HepG2 (cell line): ENCODE measurements around the gene HNRNPA1L2. TPM values are rescaled to one million over a fixed set of nuclear protein-coding genes. Genes with fewer than 3 reads are reported as not detected.

Experiments used
- ATAC-seq: fragments of 200-7000 bp; cut with Tn5 transposase; 3 replicates; pipeline ENCODE4 v1.9.1; 2020; ENCODE audit warnings: mild to moderate bottlenecking, moderate library complexity
- BruUV-seq: library from RNA; stranded (reverse); fragments of 400-500 nt; replicated peaks from 2 replicates; lab custom pipeline; 2021; lab: Mats Ljungman, UMichigan
- CTCF ChIA-PET: fragments of 300-600 bp; formaldehyde crosslinking; extraction: SDS; loops from one replicate; lab custom pipeline; 2021; ENCODE audit warnings: low total read pairs, inconsistent platforms, low intra/inter-chr PET ratio; lab: Yijun Ruan, JAX
- POLR2A ChIA-PET: fragments of 350-600 bp; sonication (Branson Sonifier 250); formaldehyde crosslinking; loops from one replicate; lab custom pipeline; 2020; ENCODE audit warnings: antibody characterized with exemption, inconsistent platforms; lab: Yijun Ruan, JAX
- DNase-seq: peaks from one replicate; pipeline ENCODE4 v3.0.0-alpha.2; 2015; ENCODE audit warnings: low spot score
- FAIRE-seq: peaks from 3 replicates; lab custom pipeline; 2011; peaks lifted over from hg19 to GRCh38; lab: Jason Lieb, UNC
- H2AFZ ChIP-seq: one replicate; pipeline ENCODE4 v1.6.1; 2011; ENCODE audit warnings: low read length, inconsistent platforms
- H3K27ac ChIP-seq: fragments of 300-600 bp; 3 replicates; pipeline ENCODE4 v1.8.0; 2011; ENCODE audit warnings: mixed run types, mild to moderate bottlenecking, mixed read lengths, low read length, inconsistent platforms; ENCODE audit not compliant: insufficient read depth; ENCODE audit errors: extremely low read length
- H3K27me3 ChIP-seq, 2 experiments: fragments of 200-600 bp in 1 of 2; 2 replicates in 1 of 2; 3 replicates in 1 of 2; pipeline versions ENCODE4 v1.6.0 to v1.8.0; 2011; ENCODE audit warnings: low read length in 2 of 2, mild to moderate bottlenecking in 2 of 2, moderate library complexity in 2 of 2, inconsistent platforms in 1 of 2; ENCODE audit not compliant: insufficient read depth in 2 of 2, control insufficient read depth in 1 of 2
- H3K36me3 ChIP-seq, 2 experiments: fragments of 200-600 bp in 1 of 2; replicated peaks in 1 of 2; 2 replicates in 1 of 2; 3 replicates in 1 of 2; pipeline versions ENCODE4 v1.5.1 to v1.8.0; 2011; ENCODE audit warnings: low read length in 2 of 2, inconsistent platforms in 1 of 2; ENCODE audit not compliant: insufficient read depth in 2 of 2, control insufficient read depth in 1 of 2
- H3K4me1 ChIP-seq: 2 replicates; pipeline ENCODE4 v1.5.1; 2012; ENCODE audit warnings: low read length, inconsistent platforms; ENCODE audit not compliant: insufficient read depth
- H3K4me2 ChIP-seq: 2 replicates; pipeline ENCODE4 v1.6.0; 2011; ENCODE audit warnings: low read depth, low read length, inconsistent platforms
- H3K4me3 ChIP-seq, 3 experiments: fragments of 200-600 bp in 1 of 3; sonication (generic), shearing (Covaris generic) in 1 of 3; replicated peaks in 1 of 3; 2 replicates each; pipeline ENCODE4 v1.5.1; 2011 to 2016; ENCODE audit warnings: low read length in 3 of 3, inconsistent platforms in 2 of 3, low read depth in 2 of 3, mild to moderate bottlenecking in 2 of 3, control low read depth in 1 of 3, mixed read lengths in 1 of 3; ENCODE audit not compliant: insufficient read depth in 1 of 3
- H3K79me2 ChIP-seq: one replicate; pipeline ENCODE4 v1.6.1; 2011; ENCODE audit warnings: low read length, inconsistent platforms; ENCODE audit not compliant: insufficient read depth
- H3K9ac ChIP-seq: 2 replicates; pipeline ENCODE4 v1.6.0; 2011; ENCODE audit warnings: mild to moderate bottlenecking, low read depth, low read length, inconsistent platforms; ENCODE audit not compliant: insufficient read depth
- H3K9me3 ChIP-seq: 2 replicates; pipeline ENCODE4 v1.5.1; 2012; ENCODE audit warnings: mild to moderate bottlenecking, low read length
- H4K20me1 ChIP-seq: 2 replicates; pipeline ENCODE4 v1.6.0; 2011; ENCODE audit warnings: inconsistent platforms, mild to moderate bottlenecking, low read length, moderate library complexity; ENCODE audit not compliant: insufficient read depth
- ADNP ChIP-seq: sonication (generic); formaldehyde crosslinking; IDR thresholded peaks from 2 replicates; pipeline ENCODE4 v1.4.0; 2020; ENCODE audit warnings: missing genetic modification reagents
- ATF7-NPFF ChIP-seq: sonication (generic); formaldehyde crosslinking; IDR thresholded peaks from 2 replicates; pipeline ENCODE4 v1.8.1; 2023; ENCODE audit warnings: mild to moderate bottlenecking, low read depth, missing genetic modification reagents, moderate library complexity
- ELF3 ChIP-seq: IDR thresholded peaks from 2 replicates; pipeline ENCODE4 v1.6.1; 2016; ENCODE audit warnings: missing genetic modification reagents, missing compliant biosample characterization
- MED1 ChIP-seq: sonication (generic); formaldehyde crosslinking; IDR thresholded peaks from 2 replicates; pipeline ENCODE4 v1.4.0; 2020; ENCODE audit warnings: missing genetic modification reagents
- MTA1 ChIP-seq: sonication (generic); formaldehyde crosslinking; IDR thresholded peaks from 2 replicates; pipeline ENCODE4 v1.4.0; 2020; ENCODE audit warnings: missing genetic modification reagents, mild to moderate bottlenecking, borderline replicate concordance
- ZNF292 ChIP-seq: sonication (generic); formaldehyde crosslinking; IDR thresholded peaks from 2 replicates; pipeline ENCODE4 v1.8.1; 2022; ENCODE audit warnings: mild to moderate bottlenecking, low read depth, missing genetic modification reagents, borderline replicate concordance
- ZNF75D ChIP-seq: sonication (generic); formaldehyde crosslinking; IDR thresholded peaks from 2 replicates; pipeline ENCODE4 v1.8.1; 2023; ENCODE audit warnings: missing genetic modification reagents, mild to moderate bottlenecking, borderline replicate concordance
- WGBS: methylation state at CpG from one replicate; pipeline ENCODE4 v1.1.6; 2017; ENCODE audit warnings: low lambda C conversion rate; 5-methylcytosine and 5-hydroxymethylcytosine counted together
- in situ Hi-C: cut with HindIII; loops from 2 replicates; pipeline ENCODE4 v1.10.0; 2017; ENCODE audit warnings: low pct_unique_long_range_greater_than_20kb; ENCODE audit not compliant: extremely low pct_ligation_motif_present
- intact Hi-C: fragments of 100-400 bp; cut with micrococcal nuclease; formaldehyde crosslinking; loops from one replicate; pipeline ENCODE4 v1.10.0; 2022; ENCODE audit not compliant: unreplicated experiment
- polyA plus RNA-seq, 8 experiments: library from polyadenylated mRNA; depleted of rRNA in 3 of 8; stranded (reverse) in 7 of 8; unstranded in 1 of 8; fragments of >200 nt; fragmentation: Illumina TruSeq in 4 of 8; extraction: Trizol in 4 of 8; gene quantifications; 2 replicates each; pipeline versions ENCODE4 v1.2.1 to v1.2.3, GENCODE V29; 2011 to 2016; ENCODE audit warnings: low read depth in 4 of 8, missing spikeins in 1 of 8, mixed read lengths in 1 of 8; ENCODE audit not compliant: insufficient read depth in 1 of 8
- total RNA-seq, 5 experiments: library from RNA; depleted of rRNA; stranded (reverse); fragments of >200 nt; fragmentation: Illumina TruSeq; extraction: Trizol; gene quantifications; 2 replicates each; pipeline ENCODE4 v1.2.3, GENCODE V29; 2016; ENCODE audit warnings: low read depth in 1 of 5
- TF ChIP-seq, protein P1 (sequence below): sonication (generic); formaldehyde crosslinking; IDR thresholded peaks from 2 replicates; pipeline ENCODE4 v1.4.0; 2020; ENCODE audit warnings: low read depth, missing genetic modification reagents
- TF ChIP-seq, protein P2 (sequence below): sonication (generic); formaldehyde crosslinking; IDR thresholded peaks from 2 replicates; pipeline ENCODE4 v1.8.1; 2022; ENCODE audit warnings: low read depth, mild to moderate bottlenecking, missing genetic modification reagents
- TF ChIP-seq, protein P3 (sequence below): sonication (generic); formaldehyde crosslinking; IDR thresholded peaks from 2 replicates; pipeline ENCODE4 v1.5.0; 2020; ENCODE audit warnings: mild to moderate bottlenecking, missing genetic modification reagents
- TF ChIP-seq, protein P4 (sequence below): sonication (generic); formaldehyde crosslinking; IDR thresholded peaks from 2 replicates; pipeline ENCODE4 v1.5.0; 2020; ENCODE audit warnings: missing genetic modification reagents

Gene HNRNPA1L2
- total and polyA plus RNA-seq, 2 of the 13 experiments (the other 11 are each of a cell fraction or from before 2014, with no cell fraction given) = 3.6 to 7.1 TPM

DNA sequence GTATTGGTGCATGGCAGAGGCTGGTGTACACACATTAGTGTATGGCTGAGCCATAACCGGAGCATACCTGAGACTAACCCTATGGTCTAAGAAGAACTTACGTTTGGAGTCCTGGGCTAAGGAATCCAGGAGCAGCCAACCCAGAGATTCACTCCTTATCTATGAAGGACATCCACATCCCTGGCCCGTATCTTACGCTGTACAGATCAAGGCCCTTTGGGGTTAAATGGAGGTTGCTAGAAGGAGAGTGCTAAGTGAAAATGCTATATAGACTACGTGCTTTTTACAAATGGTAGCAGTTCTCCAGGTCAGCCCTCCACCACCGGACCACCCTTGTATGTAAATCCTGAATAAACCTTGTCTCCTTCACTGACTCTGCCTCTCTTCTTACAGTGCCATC lies 8.5 kb downstream of the HNRNPA1L2 start:
- no peak for DNase-seq
- no peak for TF ChIP-seq ADNP (CRISPR knock-in tag)
- TF ChIP-seq, protein P1, sequence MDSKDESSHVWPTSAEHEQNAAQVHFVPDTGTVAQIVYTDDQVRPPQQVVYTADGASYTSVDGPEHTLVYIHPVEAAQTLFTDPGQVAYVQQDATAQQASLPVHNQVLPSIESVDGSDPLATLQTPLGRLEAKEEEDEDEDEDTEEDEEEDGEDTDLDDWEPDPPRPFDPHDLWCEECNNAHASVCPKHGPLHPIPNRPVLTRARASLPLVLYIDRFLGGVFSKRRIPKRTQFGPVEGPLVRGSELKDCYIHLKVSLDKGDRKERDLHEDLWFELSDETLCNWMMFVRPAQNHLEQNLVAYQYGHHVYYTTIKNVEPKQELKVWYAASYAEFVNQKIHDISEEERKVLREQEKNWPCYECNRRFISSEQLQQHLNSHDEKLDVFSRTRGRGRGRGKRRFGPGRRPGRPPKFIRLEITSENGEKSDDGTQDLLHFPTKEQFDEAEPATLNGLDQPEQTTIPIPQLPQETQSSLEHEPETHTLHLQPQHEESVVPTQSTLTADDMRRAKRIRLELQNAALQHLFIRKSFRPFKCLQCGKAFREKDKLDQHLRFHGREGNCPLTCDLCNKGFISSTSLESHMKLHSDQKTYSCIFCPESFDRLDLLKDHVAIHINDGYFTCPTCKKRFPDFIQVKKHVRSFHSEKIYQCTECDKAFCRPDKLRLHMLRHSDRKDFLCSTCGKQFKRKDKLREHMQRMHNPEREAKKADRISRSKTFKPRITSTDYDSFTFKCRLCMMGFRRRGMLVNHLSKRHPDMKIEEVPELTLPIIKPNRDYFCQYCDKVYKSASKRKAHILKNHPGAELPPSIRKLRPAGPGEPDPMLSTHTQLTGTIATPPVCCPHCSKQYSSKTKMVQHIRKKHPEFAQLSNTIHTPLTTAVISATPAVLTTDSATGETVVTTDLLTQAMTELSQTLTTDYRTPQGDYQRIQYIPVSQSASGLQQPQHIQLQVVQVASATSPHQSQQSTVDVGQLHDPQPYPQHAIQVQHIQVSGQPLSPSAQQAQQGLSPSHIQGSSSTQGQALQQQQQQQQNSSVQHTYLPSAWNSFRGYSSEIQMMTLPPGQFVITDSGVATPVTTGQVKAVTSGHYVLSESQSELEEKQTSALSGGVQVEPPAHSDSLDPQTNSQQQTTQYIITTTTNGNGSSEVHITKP (CRISPR knock-in tag) = no peak
- TF ChIP-seq, protein P2, sequence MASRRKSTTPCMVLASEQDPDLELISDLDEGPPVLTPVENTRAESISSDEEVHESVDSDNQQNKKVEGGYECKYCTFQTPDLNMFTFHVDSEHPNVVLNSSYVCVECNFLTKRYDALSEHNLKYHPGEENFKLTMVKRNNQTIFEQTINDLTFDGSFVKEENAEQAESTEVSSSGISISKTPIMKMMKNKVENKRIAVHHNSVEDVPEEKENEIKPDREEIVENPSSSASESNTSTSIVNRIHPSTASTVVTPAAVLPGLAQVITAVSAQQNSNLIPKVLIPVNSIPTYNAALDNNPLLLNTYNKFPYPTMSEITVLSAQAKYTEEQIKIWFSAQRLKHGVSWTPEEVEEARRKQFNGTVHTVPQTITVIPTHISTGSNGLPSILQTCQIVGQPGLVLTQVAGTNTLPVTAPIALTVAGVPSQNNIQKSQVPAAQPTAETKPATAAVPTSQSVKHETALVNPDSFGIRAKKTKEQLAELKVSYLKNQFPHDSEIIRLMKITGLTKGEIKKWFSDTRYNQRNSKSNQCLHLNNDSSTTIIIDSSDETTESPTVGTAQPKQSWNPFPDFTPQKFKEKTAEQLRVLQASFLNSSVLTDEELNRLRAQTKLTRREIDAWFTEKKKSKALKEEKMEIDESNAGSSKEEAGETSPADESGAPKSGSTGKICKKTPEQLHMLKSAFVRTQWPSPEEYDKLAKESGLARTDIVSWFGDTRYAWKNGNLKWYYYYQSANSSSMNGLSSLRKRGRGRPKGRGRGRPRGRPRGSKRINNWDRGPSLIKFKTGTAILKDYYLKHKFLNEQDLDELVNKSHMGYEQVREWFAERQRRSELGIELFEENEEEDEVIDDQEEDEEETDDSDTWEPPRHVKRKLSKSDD (CRISPR knock-in tag) = no peak
- no peak for TF ChIP-seq ELF3
- TF ChIP-seq ZNF292 = no peak
- no peak for TF ChIP-seq MED1 (CRISPR knock-in tag)
- TF ChIP-seq MTA1 (CRISPR knock-in tag) = no peak
- TF ChIP-seq, protein P3, sequence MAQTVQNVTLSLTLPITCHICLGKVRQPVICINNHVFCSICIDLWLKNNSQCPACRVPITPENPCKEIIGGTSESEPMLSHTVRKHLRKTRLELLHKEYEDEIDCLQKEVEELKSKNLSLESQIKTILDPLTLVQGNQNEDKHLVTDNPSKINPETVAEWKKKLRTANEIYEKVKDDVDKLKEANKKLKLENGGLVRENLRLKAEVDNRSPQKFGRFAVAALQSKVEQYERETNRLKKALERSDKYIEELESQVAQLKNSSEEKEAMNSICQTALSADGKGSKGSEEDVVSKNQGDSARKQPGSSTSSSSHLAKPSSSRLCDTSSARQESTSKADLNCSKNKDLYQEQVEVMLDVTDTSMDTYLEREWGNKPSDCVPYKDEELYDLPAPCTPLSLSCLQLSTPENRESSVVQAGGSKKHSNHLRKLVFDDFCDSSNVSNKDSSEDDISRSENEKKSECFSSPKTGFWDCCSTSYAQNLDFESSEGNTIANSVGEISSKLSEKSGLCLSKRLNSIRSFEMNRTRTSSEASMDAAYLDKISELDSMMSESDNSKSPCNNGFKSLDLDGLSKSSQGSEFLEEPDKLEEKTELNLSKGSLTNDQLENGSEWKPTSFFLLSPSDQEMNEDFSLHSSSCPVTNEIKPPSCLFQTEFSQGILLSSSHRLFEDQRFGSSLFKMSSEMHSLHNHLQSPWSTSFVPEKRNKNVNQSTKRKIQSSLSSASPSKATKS (CRISPR knock-in tag) = no peak
- no peak for TF ChIP-seq ATF7-NPFF
- TF ChIP-seq, protein P4, sequence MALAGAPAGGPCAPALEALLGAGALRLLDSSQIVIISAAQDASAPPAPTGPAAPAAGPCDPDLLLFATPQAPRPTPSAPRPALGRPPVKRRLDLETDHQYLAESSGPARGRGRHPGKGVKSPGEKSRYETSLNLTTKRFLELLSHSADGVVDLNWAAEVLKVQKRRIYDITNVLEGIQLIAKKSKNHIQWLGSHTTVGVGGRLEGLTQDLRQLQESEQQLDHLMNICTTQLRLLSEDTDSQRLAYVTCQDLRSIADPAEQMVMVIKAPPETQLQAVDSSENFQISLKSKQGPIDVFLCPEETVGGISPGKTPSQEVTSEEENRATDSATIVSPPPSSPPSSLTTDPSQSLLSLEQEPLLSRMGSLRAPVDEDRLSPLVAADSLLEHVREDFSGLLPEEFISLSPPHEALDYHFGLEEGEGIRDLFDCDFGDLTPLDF (CRISPR knock-in tag) = no peak
- TF ChIP-seq ZNF75D (CRISPR knock-in tag) = no peak

More for the DNA sequence above, 8.5 kb downstream of the HNRNPA1L2 start:
- Histone ChIP-seq H3K4me3 (peak overlapping the region; percentile 90 to 95 (median 92)), H3K9ac (peak overlapping the region; percentile 98), H3K4me2 (peak overlapping the region; percentile 80), H3K27ac (no peak overlapping the region), H3K36me3 (0 out of 5 replicates have a peak, but pooled peaks cover 0 to 7% of the 10 kb centered on the region in 2 experiments), H3K79me2 (peaks cover 45% of the 10 kb centered on the region), H3K9me3 (no peaks in the 10 kb centered on the region), H3K4me1 (peaks cover 33% of the 10 kb centered on the region), H3K27me3 (no peaks in the 10 kb centered on the region; a peak in 1 of 5 replicates), H2AFZ (no peak overlapping the region), H4K20me1 (no peaks in the 10 kb centered on the region)
- ChIA-PET POLR2A (no interaction called here), CTCF (no interaction called here)
- intact Hi-C loops (loop anchor here (10.0 kb wide), 1 partner anchor 196 kb away; the partner anchor contains the start of genes CKAP2 and VPS36), in situ Hi-C loops (loop anchor here (10.0 kb wide), 1 partner anchor 56 kb away; no protein-coding TSS in a partner anchor)
- 90% methylated on average over 5 of the region's 6 CpGs for WGBS
- FAIRE-seq (no peak), ATAC-seq (no peak)
- no TSS peak for BruUV-seq
